OCI-LY3 (cell line): ENCODE measurements around the gene MIGA2.

Experiments
- H2AFZ ChIP-seq: fragments of 200-600, 300-600 bp; shearing (Covaris generic); 2 replicates; pipeline ENCODE4 v1.6.0; 2014; ENCODE audit warnings: antibody characterized with exemption, low read depth, low read length
- H3K27ac ChIP-seq: fragments of 200-600, 300-600 bp; sonication (generic); 2 replicates; pipeline ENCODE4 v1.5.1; 2014; ENCODE audit warnings: mild to moderate bottlenecking, low read length, moderate library complexity, mixed read lengths
- H3K27me3 ChIP-seq: fragments of 200-600, 300-600 bp; sonication (generic); 2 replicates; pipeline ENCODE4 v1.6.1; 2014; ENCODE audit warnings: low read depth, low read length, mixed read lengths
- H3K36me3 ChIP-seq: fragments of 200-600, 300-600 bp; sonication (generic); replicated peaks from 2 replicates; pipeline ENCODE3; 2014; ENCODE audit warnings: low read depth, low read length, mixed read lengths
- H3K4me1 ChIP-seq: fragments of 300-600, 200-600 bp; sonication (generic); 2 replicates; pipeline ENCODE4 v1.6.1; 2014; ENCODE audit warnings: low read length, mixed read lengths
- H3K4me2 ChIP-seq: fragments of 200-600, 300-600 bp; sonication (generic); 2 replicates; pipeline ENCODE4 v1.6.1; 2014; ENCODE audit warnings: low read length, mixed read lengths
- H3K4me3 ChIP-seq: fragments of 300-600, 200-600 bp; sonication (generic); 2 replicates; pipeline ENCODE4 v1.5.1; 2014; ENCODE audit warnings: antibody characterized with exemption, mild to moderate bottlenecking, low read length, moderate library complexity
- H3K79me2 ChIP-seq: fragments of 300-600, 200-600 bp; shearing (Covaris generic); 2 replicates; pipeline ENCODE4 v1.6.1; 2014; ENCODE audit warnings: mild to moderate bottlenecking, low read length, mixed read lengths
- H3K9ac ChIP-seq: fragments of 300-600, 200-600 bp; shearing (Covaris generic); 2 replicates; pipeline ENCODE4 v1.6.0; 2014; ENCODE audit warnings: mild to moderate bottlenecking, low read length, moderate library complexity
- H3K9me3 ChIP-seq: fragments of 200-600, 300-600 bp; shearing (Covaris generic); 2 replicates; pipeline ENCODE4 v1.6.1; 2014; ENCODE audit warnings: low read length, mixed read lengths; ENCODE audit not compliant: insufficient read depth
- H4K20me1 ChIP-seq: fragments of 200-600, 300-600 bp; sonication (generic); 2 replicates; pipeline ENCODE4 v1.6.1; 2016; ENCODE audit warnings: low read length, mixed read lengths; ENCODE audit not compliant: insufficient read depth
- CTCF ChIP-seq: fragments of 200-600, 300-600 bp; sonication (generic); IDR thresholded peaks from 2 replicates; pipeline ENCODE4 v1.5.1; 2014; ENCODE audit warnings: antibody characterized with exemption, low read length, low read depth
- EZH2phosphoT487 ChIP-seq: fragments of 200-600 bp; shearing (Covaris generic); IDR thresholded peaks from 2 replicates; pipeline ENCODE4 v1.6.1; 2018; ENCODE audit warnings: antibody characterized with exemption, mixed run types, low read depth

Gene MIGA2

GRCh38 chr9:129014608-129015007 lies 21.8 kb upstream of the MIGA2 start:
- H3K36me3 ChIP-seq = peaks cover 6% of the 10 kb centered on the region
- H4K20me1 ChIP-seq = no peaks in the 10 kb centered on the region
- no peak overlapping the region for H2AFZ ChIP-seq
- H3K27me3 ChIP-seq = no peaks in the 10 kb centered on the region
- H3K4me3 ChIP-seq = no peak overlapping the region
- H3K4me2 ChIP-seq = no peak overlapping the region
- H3K9ac ChIP-seq = no peak overlapping the region
- H3K9me3 ChIP-seq = no peaks in the 10 kb centered on the region
- no peak overlapping the region for H3K27ac ChIP-seq
- H3K4me1 ChIP-seq = no peaks in the 10 kb centered on the region
- TF ChIP-seq EZH2phosphoT487 (no peak), CTCF (no peak)
- H3K79me2 ChIP-seq = no peaks in the 10 kb centered on the region

GRCh38 chr9:129021091-129021490 lies 15.3 kb upstream of the MIGA2 start:
- no peak overlapping the region for H3K4me2 ChIP-seq

GRCh38 chr9:129022037-129022436 lies 14.4 kb upstream of the MIGA2 start:
- Histone ChIP-seq H3K9me3 (no peaks in the 10 kb centered on the region), H3K4me1 (peaks cover 6% of the 10 kb centered on the region), H3K36me3 (no peaks in the 10 kb centered on the region), H3K79me2 (peaks cover 16% of the 10 kb centered on the region), H4K20me1 (peaks cover 12% of the 10 kb centered on the region), H3K9ac (no peak overlapping the region), H3K27ac (no peak overlapping the region), H2AFZ (no peak overlapping the region), H3K27me3 (no peaks in the 10 kb centered on the region), H3K4me2 (no peak overlapping the region), H3K4me3 (no peak overlapping the region)
- TF ChIP-seq EZH2phosphoT487 (no peak), CTCF (no peak)

More at GRCh38 chr9:129021091-129021490, 15.3 kb upstream of the MIGA2 start:
- Histone ChIP-seq H3K4me1 (no peaks in the 10 kb centered on the region), H3K27me3 (no peaks in the 10 kb centered on the region), H3K9ac (no peak overlapping the region), H2AFZ (no peak overlapping the region), H3K4me3 (no peak overlapping the region), H3K9me3 (no peaks in the 10 kb centered on the region), H3K79me2 (peaks cover 8% of the 10 kb centered on the region; the same call in 1 of the 2 replicates), H4K20me1 (peaks cover 11% of the 10 kb centered on the region), H3K27ac (no peak overlapping the region), H3K36me3 (no peaks in the 10 kb centered on the region)
- no peak for TF ChIP-seq EZH2phosphoT487
- no peak for TF ChIP-seq CTCF

GRCh38 chr9:129023036-129023907 lies 13.2 kb upstream of the MIGA2 start:
- Histone ChIP-seq H3K36me3 (no peaks in the 10 kb centered on the region), H3K9ac (no peak overlapping the region), H2AFZ (no peak overlapping the region), H4K20me1 (peaks cover 12% of the 10 kb centered on the region), H3K4me2 (no peak overlapping the region), H3K9me3 (no peaks in the 10 kb centered on the region), H3K27ac (no peak overlapping the region), H3K4me1 (peaks cover 8% of the 10 kb centered on the region), H3K27me3 (no peaks in the 10 kb centered on the region), H3K4me3 (no peak overlapping the region), H3K79me2 (peaks cover 25% of the 10 kb centered on the region)
- TF ChIP-seq EZH2phosphoT487 = no peak
- no peak for TF ChIP-seq CTCF
